ENCODE results near the gene MRPS12. TPM values are rescaled to one million over a fixed set of nuclear protein-coding genes. Genes with fewer than 3 reads are reported as not detected.

The MRPS12 gene
- total and polyA plus RNA-seq, 2 of the 4 experiments (the other 2 are of a cell fraction), result 26.7 to 75.4 TPM

- DNase-seq, result peak; percentile 25
- Histone ChIP-seq H3K9me3 (ENCODE audit: control insufficient read depth, insufficient read depth, low read length) (no peaks in the 10 kb centered on the region), H3K9ac (ENCODE audit: low read depth, low read length) (no peak overlapping the region), H2AK5ac (ENCODE audit: low read depth, low read length) (no peak overlapping the region), H3K9me1 (ENCODE audit: insufficient read depth, low read length) (0 out of 2 replicates have a peak, but pooled peaks cover 3% of the 10 kb centered on the region), H2BK5ac (ENCODE audit: low read depth, low read length, poor library complexity, severe bottlenecking) (no peak overlapping the region), H2AFZ (replicated peaks; ENCODE audit: low read length, poor library complexity) (peak overlapping the region; percentile 86), H4K5ac (ENCODE audit: low read depth, low read length) (no peak overlapping the region), H4K91ac (ENCODE audit: insufficient read depth, low read depth, low read length) (no peak overlapping the region), H2AK9ac (replicated peaks; ENCODE audit: low read depth, low read length, poor library complexity) (peak overlapping the region; percentile 5), H3K36me3 (ENCODE audit: control insufficient read depth, insufficient read depth, low read length) (peaks cover 13% of the 10 kb centered on the region), H3K4ac (ENCODE audit: low read depth, low read length) (no peak overlapping the region), H4K8ac (ENCODE audit: low read depth in 2 of 2, low read length in 2 of 2) (no peak overlapping the region), H2BK20ac (ENCODE audit: low read depth, low read length) (no peak overlapping the region), H3K27ac (ENCODE audit: insufficient read depth, low read length) (no peak overlapping the region), H3K23ac (ENCODE audit: low read depth, low read length) (no peak overlapping the region), H3K56ac (ENCODE audit: extremely low read depth, insufficient read depth, low read length) (no peak overlapping the region), H3K18ac (ENCODE audit: low read depth, low read length) (no peak overlapping the region), H3K4me1 (ENCODE audit: control insufficient read depth, insufficient read depth, low read length) (peaks cover 2% of the 10 kb centered on the region; the same call in 1 of the 2 replicates), H2BK15ac (ENCODE audit: low read depth, low read length) (no peak overlapping the region), H3K79me1 (ENCODE audit: low read depth in 1 of 2, low read length in 2 of 2) (no peaks in the 10 kb centered on the region), H3K27me3 (ENCODE audit: control insufficient read depth, insufficient read depth, low read length) (no peaks in the 10 kb centered on the region), H2BK120ac (ENCODE audit: low read depth, low read length) (no peak overlapping the region), H3K14ac (replicated peaks; ENCODE audit: low read depth, low read length) (no peak overlapping the region), H4K20me1 (ENCODE audit: insufficient read depth, low read length) (no peaks in the 10 kb centered on the region; the same call in 1 of the 2 replicates), H3K4me3 (ENCODE audit: insufficient read depth, low read depth, low read length) (no peak overlapping the region), H3K4me2 (ENCODE audit: low read depth, low read length) (no peak overlapping the region)
- 35% methylated on average over 31 of the region's 72 CpGs; no CpG with 5 or more reads in 1 of the 2 experiments for WGBS, 2 experiments (ENCODE audit: extremely low coverage in 2 of 2, insufficient read length in 1 of 2)
- POLR2A ChIA-PET (ENCODE audit: unreplicated experiment), result no interaction called here
- in situ Hi-C loops (cut with MboI; ENCODE audit: low sequenced_read_pairs), result loop anchor here (10.0 to 25.0 kb wide), 2 partner anchors 375 to 537 kb away; partner anchors contain the start of genes FAM98C and LRFN1
- BruUV-seq (replicated peaks), result no TSS peak
- ATAC-seq (ENCODE audit: low read depth), result peak; percentile 82
- no peak for TF ChIP-seq SMC3 (IDR thresholded peaks at IDR 0.05; ENCODE audit: low read depth, low read length)
- TF ChIP-seq POLR2A (IDR thresholded peaks at IDR 0.05; ENCODE audit: low read depth, low read length), result no peak
- TF ChIP-seq ELK1 (IDR thresholded peaks at IDR 0.05; ENCODE audit: borderline replicate concordance, low read depth, low read length), result no peak
- TF ChIP-seq CHD1 (IDR thresholded peaks at IDR 0.05; ENCODE audit: low read depth, low read length), result no peak
- TF ChIP-seq CTCF (conservative IDR thresholded peaks at IDR 0.05; ENCODE audit: low read depth, low read length), result no peak
- TF ChIP-seq RAD21 (IDR thresholded peaks at IDR 0.05; ENCODE audit: low read length), result no peak
- TF ChIP-seq FOS (IDR thresholded peaks at IDR 0.05; ENCODE audit: low read depth, low read length), result no peak
- no peak for TF ChIP-seq USF2 (IDR thresholded peaks at IDR 0.05; ENCODE audit: low read depth, low read length)
- TF ChIP-seq MXI1 (IDR thresholded peaks at IDR 0.05; ENCODE audit: borderline replicate concordance, low read depth, low read length), result no peak
- dilution Hi-C loops (cut with HindIII; ENCODE audit: low sequenced_read_pairs, unreplicated experiment), result no loop called here
- CTCF ChIA-PET, result no interaction called here
- intact Hi-C loops (cut with micrococcal nuclease), result no loop called here
Observed at GRCh38 chr19:38949580-38950367, 19.0 kb downstream of the MRPS12 start.
